HG03175 (cell line): ENCODE measurements around the gene SIAH3.

ENCODE experiments used
- ATAC-seq: cut with Tn5 transposase; IDR thresholded peaks from one replicate; pipeline ENCODE4 v1.9.1; 2021; ENCODE audit warnings: mild to moderate bottlenecking, moderate library complexity; ENCODE audit not compliant: unreplicated experiment

The SIAH3 gene

DNA sequence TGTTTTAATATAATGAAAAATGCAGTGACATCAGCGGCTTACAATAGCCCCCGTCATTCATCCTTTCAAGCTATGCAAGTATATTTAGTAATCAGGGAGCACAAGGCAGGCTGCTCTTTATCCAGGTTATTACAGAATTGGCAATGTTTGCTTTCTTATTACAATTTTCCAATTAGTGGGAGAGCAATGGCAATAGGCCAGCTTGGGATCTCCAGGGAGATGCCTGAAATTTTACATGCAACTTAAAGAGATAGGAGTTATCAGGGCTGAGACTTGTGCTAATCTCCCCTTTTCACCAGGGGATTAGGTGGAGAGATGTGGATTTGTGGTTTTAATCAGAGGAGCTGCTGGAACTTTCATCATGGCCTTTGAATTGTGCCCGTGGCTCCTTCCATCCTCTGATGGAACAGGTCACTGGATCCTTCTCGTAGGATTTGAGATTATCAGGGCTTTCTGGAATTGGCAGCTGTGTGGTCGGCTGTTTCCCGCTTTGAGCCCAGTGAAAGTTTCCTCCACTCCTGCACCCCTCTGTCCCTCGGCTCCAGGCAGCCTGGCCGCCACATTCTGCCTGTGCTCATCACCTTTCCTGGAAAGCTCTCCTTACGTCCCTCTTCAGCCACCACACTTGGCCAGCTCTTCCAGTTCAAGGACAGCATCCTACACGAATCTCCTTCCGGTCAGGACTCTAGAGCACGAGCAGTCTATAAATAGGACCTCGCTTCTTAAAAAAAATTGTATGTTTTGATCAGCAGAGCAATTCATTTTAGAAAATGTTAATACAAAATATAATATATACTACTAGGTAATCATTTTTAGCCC, 102.4 kb downstream of the SIAH3 start:
- no peak for ATAC-seq

GRCh38 chr13:45747071-45747470, 104.5 kb downstream of the SIAH3 start:
- no peak for ATAC-seq

GRCh38 chr13:45744979-45745378, 106.6 kb downstream of the SIAH3 start:
- ATAC-seq, result no peak

GRCh38 chr13:45742985-45743384, 108.6 kb downstream of the SIAH3 start:
- ATAC-seq, result no peak

GRCh38 chr13:45737571-45738017, 114.0 kb downstream of the SIAH3 start:
- ATAC-seq, result no peak

DNA sequence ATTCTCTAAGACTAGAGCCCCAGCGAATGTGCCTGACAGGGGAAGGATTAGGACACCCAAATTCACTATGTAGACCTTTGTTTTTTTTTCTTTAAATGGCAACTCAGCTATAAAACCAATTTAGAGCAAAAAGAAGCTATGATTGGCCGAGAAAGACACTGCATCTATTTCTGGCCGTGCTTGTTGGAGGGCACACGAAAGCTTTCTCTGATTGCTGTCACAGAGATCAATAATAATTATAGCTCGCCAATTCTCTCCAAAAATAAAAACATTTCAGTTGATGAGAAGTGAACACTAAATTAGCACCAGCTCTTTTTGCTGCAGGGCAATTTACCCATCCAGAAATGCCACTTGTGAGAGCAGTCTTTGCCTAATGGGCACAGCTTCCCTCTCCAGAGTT, 118.2 kb downstream of the SIAH3 start:
- no peak for ATAC-seq

DNA sequence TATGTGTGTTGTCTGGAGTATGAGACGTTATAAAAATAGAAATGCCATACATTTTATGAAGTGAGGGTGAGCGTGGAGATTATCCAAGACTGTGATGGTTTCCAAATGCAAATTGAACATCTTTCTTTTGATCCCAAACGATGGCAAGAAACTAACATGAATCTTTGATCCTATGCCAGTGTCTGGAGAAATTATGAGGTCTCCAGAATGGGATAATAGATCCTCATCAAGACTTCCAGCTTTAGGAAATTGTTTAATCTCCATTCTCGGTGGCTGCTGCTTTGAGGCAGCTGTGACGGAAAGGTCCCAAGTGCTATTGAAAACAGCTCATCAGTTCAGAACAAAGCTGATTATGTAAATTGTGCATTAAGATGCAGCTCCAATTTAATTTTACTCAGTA, 118.6 kb downstream of the SIAH3 start:
- ATAC-seq, result no peak

DNA sequence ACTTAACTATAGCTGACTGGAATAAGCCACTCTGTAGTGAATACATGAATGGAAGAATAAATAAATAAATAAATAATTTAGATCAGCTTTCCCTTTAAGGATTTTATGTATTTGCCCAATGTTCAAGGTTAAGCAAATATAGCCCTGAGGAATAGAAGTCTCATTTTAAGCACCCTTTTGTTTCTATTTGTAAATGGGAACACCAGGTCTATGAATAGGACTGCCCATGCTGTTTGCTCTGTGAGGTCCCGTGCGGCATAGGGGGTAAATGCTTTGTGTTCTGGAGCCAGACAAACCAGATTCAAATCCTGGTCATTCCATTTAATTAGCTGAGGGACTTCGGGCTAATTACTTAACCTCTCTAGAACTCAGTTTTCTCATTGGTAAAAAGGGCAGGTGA, 120.1 kb downstream of the SIAH3 start:
- no peak for ATAC-seq

DNA sequence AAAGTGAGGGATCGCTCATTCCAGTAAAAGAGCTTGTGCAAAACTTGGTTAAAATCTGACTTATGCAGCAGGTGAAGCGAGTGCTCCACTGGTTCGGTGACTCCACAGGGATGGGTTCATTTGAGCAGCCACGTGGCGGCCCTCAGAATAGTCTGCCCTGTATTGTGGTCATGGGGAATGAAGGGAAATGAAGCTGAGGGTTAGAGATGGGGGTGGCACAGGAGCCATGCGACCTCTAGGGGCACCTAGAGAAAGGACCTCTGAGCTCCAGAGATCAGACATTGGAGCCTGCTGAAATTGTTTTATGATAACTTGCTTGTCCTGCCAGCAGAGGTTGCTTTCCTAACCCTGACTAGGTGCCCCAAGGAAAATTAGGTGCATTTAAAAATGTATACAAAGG, 122.8 kb downstream of the SIAH3 start:
- ATAC-seq, result peak; percentile 56
